Measurements from ENCODE around the gene MARCHF3.

MARCHF3 gene

DNA sequence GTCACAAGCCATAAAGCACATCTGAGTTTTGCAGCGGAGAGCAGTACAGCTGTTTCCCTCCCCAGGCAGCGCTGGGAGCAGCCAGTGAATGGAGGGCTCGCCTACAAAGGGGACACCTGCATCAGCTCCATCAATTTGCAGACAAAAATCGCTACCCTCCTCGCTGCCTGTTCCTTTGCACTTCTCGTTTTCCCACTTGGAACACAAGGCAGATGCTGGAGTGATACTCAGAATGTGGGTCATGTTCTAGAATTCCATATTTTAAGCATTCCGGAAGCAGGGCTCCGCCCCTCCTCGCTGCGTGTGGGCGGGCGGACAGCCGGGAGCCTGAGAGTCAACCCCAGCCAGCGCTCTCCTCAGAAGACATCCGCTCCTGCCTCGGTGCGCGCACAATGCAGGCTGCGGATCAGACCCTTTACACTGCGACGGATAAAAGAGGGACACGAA is 161.3 kb downstream of the MARCHF3 start:
- Histone ChIP-seq H3K36me3 (replicated peaks; ENCODE audit: insufficient read depth, low read length) (no peaks in the 10 kb centered on the region), H3K27ac (ENCODE audit: low read length) (no peak overlapping the region), H3F3A (ENCODE audit: insufficient read depth, low read length) (no peaks in the 10 kb centered on the region), H3K9me3 (replicated peaks; ENCODE audit: insufficient read depth, low read length) (no peaks in the 10 kb centered on the region), H3K9ac (ENCODE audit: low read length) (no peak overlapping the region), H3K4me3 (ENCODE audit: low read length) (no peak overlapping the region), H3K4me1 (ENCODE audit: low read length) (no peaks in the 10 kb centered on the region), H3K9me2 (replicated peaks; ENCODE audit: insufficient read depth, low read length) (no peaks in the 10 kb centered on the region), H3K27me3 (replicated peaks; ENCODE audit: insufficient read depth, low read length) (no peaks in the 10 kb centered on the region), H2AFZ (ENCODE audit: low read length) (no peak overlapping the region), H3K79me2 (ENCODE audit: low read length) (no peaks in the 10 kb centered on the region), H4K20me1 (ENCODE audit: insufficient read depth, low read length) (no peaks in the 10 kb centered on the region), H3K4me2 (ENCODE audit: low read depth, low read length) (no peak overlapping the region)
- no peak for DNase-seq
- TF ChIP-seq, protein P1, sequence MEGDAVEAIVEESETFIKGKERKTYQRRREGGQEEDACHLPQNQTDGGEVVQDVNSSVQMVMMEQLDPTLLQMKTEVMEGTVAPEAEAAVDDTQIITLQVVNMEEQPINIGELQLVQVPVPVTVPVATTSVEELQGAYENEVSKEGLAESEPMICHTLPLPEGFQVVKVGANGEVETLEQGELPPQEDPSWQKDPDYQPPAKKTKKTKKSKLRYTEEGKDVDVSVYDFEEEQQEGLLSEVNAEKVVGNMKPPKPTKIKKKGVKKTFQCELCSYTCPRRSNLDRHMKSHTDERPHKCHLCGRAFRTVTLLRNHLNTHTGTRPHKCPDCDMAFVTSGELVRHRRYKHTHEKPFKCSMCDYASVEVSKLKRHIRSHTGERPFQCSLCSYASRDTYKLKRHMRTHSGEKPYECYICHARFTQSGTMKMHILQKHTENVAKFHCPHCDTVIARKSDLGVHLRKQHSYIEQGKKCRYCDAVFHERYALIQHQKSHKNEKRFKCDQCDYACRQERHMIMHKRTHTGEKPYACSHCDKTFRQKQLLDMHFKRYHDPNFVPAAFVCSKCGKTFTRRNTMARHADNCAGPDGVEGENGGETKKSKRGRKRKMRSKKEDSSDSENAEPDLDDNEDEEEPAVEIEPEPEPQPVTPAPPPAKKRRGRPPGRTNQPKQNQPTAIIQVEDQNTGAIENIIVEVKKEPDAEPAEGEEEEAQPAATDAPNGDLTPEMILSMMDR (IDR thresholded peaks at IDR 0.05; ENCODE audit: low read length): no peak
- no peak for TF ChIP-seq EZH2 (optimal IDR thresholded peaks at IDR 0.05; ENCODE audit: low read depth, low read length)
- no peak for TF ChIP-seq EZH2phosphoT487 (IDR thresholded peaks at IDR 0.05; ENCODE audit: low read length)

DNA sequence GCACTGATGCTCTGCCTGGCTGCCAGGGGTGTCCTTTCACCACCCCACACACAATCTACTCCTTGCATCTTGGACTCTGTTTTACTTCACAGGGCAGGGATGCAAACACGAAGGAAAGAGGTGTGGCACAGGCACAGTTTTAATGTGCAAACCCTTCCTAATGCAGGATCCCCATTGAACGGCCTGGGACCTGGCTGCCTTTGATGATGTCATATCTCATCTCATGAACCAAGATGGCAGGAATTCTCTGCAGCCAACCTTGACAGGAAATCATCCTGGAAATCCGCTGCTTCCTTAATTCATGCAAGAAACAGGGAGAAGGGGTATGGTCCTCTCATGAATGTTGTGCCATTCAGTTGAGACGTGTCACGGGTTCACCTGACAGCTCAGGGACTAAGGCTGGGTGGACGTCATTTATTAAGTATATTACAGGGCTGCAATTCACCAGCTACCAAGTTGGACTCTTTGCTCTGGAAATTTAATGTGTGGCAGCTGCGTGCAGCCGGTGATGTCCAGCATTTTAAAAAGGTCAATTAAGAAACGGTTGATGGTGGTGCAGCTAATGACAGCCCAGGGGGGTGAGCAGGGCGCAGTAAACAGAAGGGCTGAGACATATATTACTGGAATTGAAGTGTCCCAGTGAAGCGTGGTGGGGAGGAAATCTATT is 161.9 kb downstream of the MARCHF3 start:
- Histone ChIP-seq H3K4me3 (ENCODE audit: low read length) (no peak overlapping the region), H3K79me2 (ENCODE audit: low read length) (no peaks in the 10 kb centered on the region), H3K4me2 (ENCODE audit: low read depth, low read length) (no peak overlapping the region)

DNA sequence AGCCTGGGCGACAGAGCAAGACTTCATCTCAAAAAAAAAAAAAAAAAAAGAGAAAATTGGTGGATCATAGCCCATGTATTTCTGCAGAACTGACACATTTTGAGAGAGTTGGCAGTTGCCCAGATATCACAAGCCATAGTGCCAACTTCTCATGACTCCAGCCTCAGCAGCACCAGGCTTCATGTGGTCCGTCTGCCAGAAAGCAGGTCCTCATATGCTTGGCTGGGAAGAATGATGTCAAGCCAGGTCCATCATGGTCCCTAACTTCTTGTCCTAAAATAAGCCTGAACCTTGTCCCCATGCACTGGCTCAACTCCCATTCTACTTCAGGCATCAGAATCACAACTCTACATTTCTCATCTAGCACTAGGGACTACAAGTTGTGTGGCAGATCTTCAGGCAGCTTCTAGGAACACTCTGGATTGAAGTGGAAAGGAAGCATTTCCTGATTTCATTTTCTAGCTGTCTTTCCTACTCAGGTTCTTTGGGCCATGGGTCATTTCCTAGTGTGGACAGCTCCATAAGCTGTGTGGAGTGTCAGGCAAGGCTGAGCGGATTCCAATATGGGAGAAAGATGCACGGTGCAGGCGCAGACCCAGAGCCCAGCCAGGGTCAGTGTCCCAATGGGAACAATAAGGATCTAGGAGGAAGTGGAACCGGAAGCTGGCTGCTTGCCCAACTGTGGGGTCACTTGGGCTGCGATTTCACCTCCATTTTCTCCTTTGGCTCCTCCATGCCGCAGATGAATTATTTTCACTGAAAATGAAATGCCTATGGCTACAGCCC is 163.3 kb downstream of the MARCHF3 start:
- no peak overlapping the region for H3K9ac ChIP-seq (ENCODE audit: low read length)
- no peaks in the 10 kb centered on the region for H3K36me3 ChIP-seq (replicated peaks; ENCODE audit: insufficient read depth, low read length)
- H3K27me3 ChIP-seq (replicated peaks; ENCODE audit: insufficient read depth, low read length): no peaks in the 10 kb centered on the region
- H3K4me3 ChIP-seq (ENCODE audit: low read length): no peak overlapping the region
- no peaks in the 10 kb centered on the region for H3K9me2 ChIP-seq (replicated peaks; ENCODE audit: insufficient read depth, low read length)
- no peak for TF ChIP-seq EZH2 (optimal IDR thresholded peaks at IDR 0.05; ENCODE audit: low read depth, low read length)
- TF ChIP-seq, protein P1 (IDR thresholded peaks at IDR 0.05; ENCODE audit: low read length): no peak
- TF ChIP-seq EZH2phosphoT487 (IDR thresholded peaks at IDR 0.05; ENCODE audit: low read length): no peak
- no peaks in the 10 kb centered on the region for H3K9me3 ChIP-seq (replicated peaks; ENCODE audit: insufficient read depth, low read length)
- no peaks in the 10 kb centered on the region for H4K20me1 ChIP-seq (ENCODE audit: insufficient read depth, low read length)
- H3F3A ChIP-seq (ENCODE audit: insufficient read depth, low read length): no peaks in the 10 kb centered on the region
- H3K4me1 ChIP-seq (ENCODE audit: low read length): no peaks in the 10 kb centered on the region
- H3K79me2 ChIP-seq (ENCODE audit: low read length): no peaks in the 10 kb centered on the region
- H2AFZ ChIP-seq (ENCODE audit: low read length): no peak overlapping the region
- no peak for DNase-seq
- H3K27ac ChIP-seq (ENCODE audit: low read length): no peak overlapping the region
- H3K4me2 ChIP-seq (ENCODE audit: low read depth, low read length): no peak overlapping the region

More for the DNA sequence above, 161.9 kb downstream of the MARCHF3 start:
- no peaks in the 10 kb centered on the region for H3K36me3 ChIP-seq (replicated peaks; ENCODE audit: insufficient read depth, low read length)
- no peaks in the 10 kb centered on the region for H3K9me2 ChIP-seq (replicated peaks; ENCODE audit: insufficient read depth, low read length)
- DNase-seq: no peak
- H3K4me1 ChIP-seq (ENCODE audit: low read length): no peaks in the 10 kb centered on the region
- no peaks in the 10 kb centered on the region for H4K20me1 ChIP-seq (ENCODE audit: insufficient read depth, low read length)
- TF ChIP-seq, protein P1 (IDR thresholded peaks at IDR 0.05; ENCODE audit: low read length): no peak
- TF ChIP-seq EZH2phosphoT487 (IDR thresholded peaks at IDR 0.05; ENCODE audit: low read length) (no peak), EZH2 (optimal IDR thresholded peaks at IDR 0.05; ENCODE audit: low read depth, low read length) (no peak)
- H3K27me3 ChIP-seq (replicated peaks; ENCODE audit: insufficient read depth, low read length): no peaks in the 10 kb centered on the region
- no peak overlapping the region for H3K9ac ChIP-seq (ENCODE audit: low read length)
- H3F3A ChIP-seq (ENCODE audit: insufficient read depth, low read length): no peaks in the 10 kb centered on the region
- H3K27ac ChIP-seq (ENCODE audit: low read length): no peak overlapping the region
- no peak overlapping the region for H2AFZ ChIP-seq (ENCODE audit: low read length)
- H3K9me3 ChIP-seq (replicated peaks; ENCODE audit: insufficient read depth, low read length): no peaks in the 10 kb centered on the region

Data from MM.1S (cell line).